Smooth muscle cell (in vitro differentiated cells): ENCODE measurements around the gene SP100. TPM values are rescaled to one million over a fixed set of nuclear protein-coding genes. Genes with fewer than 3 reads are reported as not detected.

Source experiments
- DNase-seq: peaks from one replicate; lab custom pipeline; 2025; ENCODE audit not compliant: unreplicated experiment; lab: John Stamatoyannopoulos, UW
- H2AFZ ChIP-seq: fragments of 200-600 bp; sonication (generic); 2 replicates; pipeline ENCODE4 v1.6.0; 2016; ENCODE audit warnings: antibody characterized with exemption, low read depth, mild to moderate bottlenecking
- H3F3A ChIP-seq: fragments of 200-600 bp; sonication (generic); 2 replicates; pipeline ENCODE4 v1.6.0; 2017; ENCODE audit warnings: antibody characterized with exemption, low read depth
- H3K27ac ChIP-seq: fragments of 200-600 bp; sonication (generic); 2 replicates; pipeline ENCODE4 v1.5.1; 2016; ENCODE audit warnings: low read depth, mild to moderate bottlenecking
- H3K27me3 ChIP-seq: fragments of 200-600 bp; sonication (generic); 2 replicates; pipeline ENCODE4 v1.6.1; 2016; ENCODE audit warnings: low read depth, mild to moderate bottlenecking
- H3K36me3 ChIP-seq: fragments of 200-600 bp; sonication (generic); 2 replicates; pipeline ENCODE4 v1.5.1; 2016; ENCODE audit warnings: low read depth
- H3K4me1 ChIP-seq: fragments of 200-600 bp; sonication (generic); 2 replicates; pipeline ENCODE4 v1.5.1; 2016; ENCODE audit warnings: low read depth
- H3K4me2 ChIP-seq: fragments of 200-600 bp; sonication (generic); 2 replicates; pipeline ENCODE4 v1.6.0; 2016; ENCODE audit warnings: mild to moderate bottlenecking
- H3K4me3 ChIP-seq: fragments of 200-600 bp; sonication (generic); 2 replicates; pipeline ENCODE4 v1.5.1; 2016; ENCODE audit warnings: mild to moderate bottlenecking
- H3K79me2 ChIP-seq: fragments of 200-600 bp; sonication (generic); 2 replicates; pipeline ENCODE4 v1.6.0; 2016; ENCODE audit warnings: low read depth, mild to moderate bottlenecking
- H3K9ac ChIP-seq: fragments of 200-600 bp; sonication (generic); 2 replicates; pipeline ENCODE4 v1.6.0; 2016; ENCODE audit warnings: low read depth
- H3K9me3 ChIP-seq: fragments of 200-600 bp; sonication (generic); replicated peaks from 2 replicates; pipeline ENCODE4 v1.5.1; 2016; ENCODE audit warnings: low read depth
- H4K20me1 ChIP-seq: fragments of 200-600 bp; sonication (generic); 2 replicates; pipeline ENCODE4 v1.6.0; 2016; ENCODE audit warnings: low read depth
- CTCF ChIP-seq: fragments of 200-600 bp; sonication (generic); IDR thresholded peaks from 2 replicates; pipeline ENCODE4 v1.5.1; 2017; ENCODE audit warnings: borderline replicate concordance, mild to moderate bottlenecking, antibody characterized with exemption; ENCODE audit not compliant: insufficient read depth, poor library complexity, severe bottlenecking
- WGBS: methylation state at CpG from one replicate; pipeline ENCODE4 v1.1.7; 2016; ENCODE audit warnings: low lambda C conversion rate; 5-methylcytosine and 5-hydroxymethylcytosine counted together
- polyA plus RNA-seq: library from polyadenylated mRNA; unstranded; fragments of >200 nt; fragmentation: Nextera tagmentation; extraction: Ambion mirVana; gene quantifications from 2 replicates; pipeline ENCODE4 v1.2.1, GENCODE V29; 2016
- total RNA-seq: library from RNA; depleted of rRNA; stranded (reverse); fragments of >200 nt; gene quantifications from 2 replicates; pipeline ENCODE4 v1.2.3, GENCODE V29; 2014

Gene SP100
- total and polyA plus RNA-seq, 2 experiments from 2014 or later: 14.7 to 15.5 TPM

- Histone ChIP-seq H4K20me1 (no peaks in the 10 kb centered on the region), H3K9ac (no peak overlapping the region), H3K36me3 (no peaks in the 10 kb centered on the region), H3K27ac (no peak overlapping the region), H3K79me2 (no peaks in the 10 kb centered on the region), H3K27me3 (no peaks in the 10 kb centered on the region), H3K4me1 (no peaks in the 10 kb centered on the region), H2AFZ (no peak overlapping the region), H3K4me3 (no peak overlapping the region), H3K4me2 (no peak overlapping the region), H3F3A (no peaks in the 10 kb centered on the region), H3K9me3 (no peaks in the 10 kb centered on the region)
- 89% methylated on average over 8 of the region's 8 CpGs for WGBS
- TF ChIP-seq CTCF: no peak
- DNase-seq: no peak
Observed at GRCh38 chr2:230447455-230448451, 31.8 kb downstream of the SP100 start.

GRCh38 chr2:230449901-230450467 is 34.0 kb downstream of the SP100 start:
- no peaks in the 10 kb centered on the region for H3K27me3 ChIP-seq
- no peak overlapping the region for H3K4me3 ChIP-seq
- no peak overlapping the region for H3K27ac ChIP-seq
- H3F3A ChIP-seq: no peaks in the 10 kb centered on the region
- H3K36me3 ChIP-seq: no peaks in the 10 kb centered on the region
- H2AFZ ChIP-seq: no peak overlapping the region
- no peak overlapping the region for H3K9ac ChIP-seq
- no peaks in the 10 kb centered on the region for H3K79me2 ChIP-seq
- no peaks in the 10 kb centered on the region for H3K4me1 ChIP-seq
- DNase-seq: no peak
- 92% methylated on average over 6 of the region's 6 CpGs for WGBS
- H4K20me1 ChIP-seq: no peaks in the 10 kb centered on the region
- no peak for TF ChIP-seq CTCF
- no peaks in the 10 kb centered on the region for H3K9me3 ChIP-seq
- H3K4me2 ChIP-seq: no peak overlapping the region

- Histone ChIP-seq H3K4me2 (no peak overlapping the region), H3K9ac (no peak overlapping the region), H3K27ac (no peak overlapping the region), H4K20me1 (no peaks in the 10 kb centered on the region), H3K4me1 (no peaks in the 10 kb centered on the region), H3K9me3 (no peaks in the 10 kb centered on the region), H3F3A (no peaks in the 10 kb centered on the region), H3K79me2 (no peaks in the 10 kb centered on the region), H3K36me3 (no peaks in the 10 kb centered on the region), H3K27me3 (no peaks in the 10 kb centered on the region), H2AFZ (no peak overlapping the region), H3K4me3 (no peak overlapping the region)
- no peak for DNase-seq
- no peak for TF ChIP-seq CTCF
- 91% methylated on average over 2 of the region's 2 CpGs for WGBS
Observed at GRCh38 chr2:230453006-230453405, 37.0 kb downstream of the SP100 start.
